Common myeloid progenitor, CD34-positive (primary cell): Measurements from ENCODE around the gene FAS.
"Not testable (repeated sequence)": the region's sequence is repeated elsewhere in the genome, so short reads cannot be mapped to it uniquely, and the experiment has no call there.

ENCODE experiments used
- CTCF ChIA-PET: fragments of 350-600 bp; sonication (Branson Sonifier 250); formaldehyde crosslinking; loops from one replicate; lab custom pipeline; 2021; ENCODE audit warnings: antibody characterized with exemption; lab: Charles Lee
- POLR2A ChIA-PET: fragments of 350-600 bp; sonication (Branson Sonifier 250); formaldehyde crosslinking; loops from one replicate; lab custom pipeline; 2021; ENCODE audit warnings: antibody characterized with exemption; lab: Charles Lee
- DNase-seq, 3 donors: peaks; one replicate each; pipeline versions ENCODE4 v3.0.0 to v3.0.0-alpha.2; 2013
- H3K27ac ChIP-seq, 2 experiments: 1 replicate in 1 of 2; 2 replicates in 1 of 2; pipeline ENCODE4 v1.7.0; 2013; ENCODE audit warnings: inconsistent platforms in 2 of 2, low read length in 2 of 2, mild to moderate bottlenecking in 2 of 2, low read depth in 1 of 2, moderate library complexity in 1 of 2; ENCODE audit not compliant: severe bottlenecking in 2 of 2, insufficient read depth in 1 of 2, poor library complexity in 1 of 2
- H3K27me3 ChIP-seq, 5 experiments: replicated peaks in 2 of 5; 1 replicate in 3 of 5; 2 replicates in 2 of 5; pipeline versions ENCODE4 v1.6.1 to v1.7.0; 2013; ENCODE audit warnings: low read length in 4 of 5, mild to moderate bottlenecking in 2 of 5, moderate library complexity in 2 of 5, inconsistent platforms in 1 of 5; ENCODE audit not compliant: insufficient read depth in 5 of 5, control insufficient read depth in 4 of 5
- H3K36me3 ChIP-seq, 4 experiments: 1 replicate in 2 of 4; 2 replicates in 2 of 4; pipeline versions ENCODE4 v1.6.1 to v1.7.0; 2013; ENCODE audit warnings: low read length in 3 of 4, control low read depth in 1 of 4, mild to moderate bottlenecking in 1 of 4; ENCODE audit not compliant: control insufficient read depth in 4 of 4, insufficient read depth in 4 of 4
- H3K4me1 ChIP-seq, 4 experiments: 1 replicate in 3 of 4; 2 replicates in 1 of 4; pipeline versions ENCODE4 v1.6.1 to v1.7.1; 2013; ENCODE audit warnings: low read length in 3 of 4, mild to moderate bottlenecking in 3 of 4, control low read depth in 1 of 4, inconsistent platforms in 1 of 4, moderate library complexity in 1 of 4; ENCODE audit not compliant: control insufficient read depth in 4 of 4, insufficient read depth in 4 of 4; ENCODE audit errors: control extremely low read depth in 1 of 4
- H3K4me3 ChIP-seq, 7 experiments: 1 replicate in 4 of 7; 2 replicates in 3 of 7; pipeline versions ENCODE4 v1.5.1 to v1.7.0; 2013; ENCODE audit warnings: mild to moderate bottlenecking in 7 of 7, low read length in 6 of 7, moderate library complexity in 6 of 7, inconsistent platforms in 2 of 7, low read depth in 2 of 7, control low read depth in 1 of 7; ENCODE audit not compliant: insufficient read depth in 4 of 7, control insufficient read depth in 1 of 7; ENCODE audit errors: extremely low read depth in 1 of 7
- H3K9me3 ChIP-seq, 5 experiments: 1 replicate in 4 of 5; 2 replicates in 1 of 5; pipeline versions ENCODE4 v1.6.1 to v1.7.1; 2013; ENCODE audit warnings: low read length in 4 of 5, mild to moderate bottlenecking in 2 of 5, inconsistent platforms in 1 of 5, low read depth in 1 of 5, moderate library complexity in 1 of 5; ENCODE audit not compliant: control insufficient read depth in 4 of 5, insufficient read depth in 2 of 5; ENCODE audit errors: control extremely low read depth in 1 of 5
- WGBS: methylation state at CpG from one replicate; pipeline ENCODE4 v1.1.5; 2013; ENCODE audit not compliant: insufficient coverage; 5-methylcytosine and 5-hydroxymethylcytosine counted together

The FAS gene

DNA sequence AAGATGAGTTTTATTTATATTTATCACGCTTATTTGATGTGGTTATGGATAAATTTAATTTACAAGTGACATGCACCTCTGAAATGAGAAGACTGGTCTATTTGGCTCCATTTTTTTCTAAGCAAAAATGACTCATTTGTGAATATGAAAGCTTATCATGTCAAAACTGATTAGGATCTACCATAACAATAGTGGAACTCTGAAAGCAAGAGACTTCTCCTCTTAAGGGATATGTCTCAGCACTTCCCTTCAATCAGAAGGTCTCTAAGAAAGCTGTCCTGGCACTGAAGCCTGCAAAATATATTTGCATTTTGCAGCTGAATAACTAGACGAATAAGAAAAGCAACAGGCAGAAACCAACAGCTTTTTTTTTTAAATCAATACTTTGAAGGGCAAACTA lies 12.7 kb downstream of the FAS start:
- Histone ChIP-seq H3K4me1 (peaks cover 0 to 14% (median 3%) of the 10 kb centered on the region in 4 experiments), H3K27me3 (no peaks in the 10 kb centered on the region), H3K9me3 (no peaks in the 10 kb centered on the region), H3K27ac (no peak overlapping the region), H3K36me3 (peaks cover 0 to 15% (median 3%) of the 10 kb centered on the region in 4 experiments), H3K4me3 (no peak overlapping the region)
- ChIA-PET POLR2A (interaction anchor here (0.6 kb wide), 1 partner anchor 12 kb away, joined by 3 read pairs; no protein-coding TSS in a partner anchor), CTCF (interaction anchor here (0.7 to 1.0 kb wide), 3 partner anchors 10 to 68 kb away, joined by 3 to 4 read pairs (median 3); no protein-coding TSS in a partner anchor)
- peak in 2 of 3 donors; percentile 27 to 43 for DNase-seq
- WGBS, result no CpG with 5 or more reads among the region's 2 CpGs

DNA sequence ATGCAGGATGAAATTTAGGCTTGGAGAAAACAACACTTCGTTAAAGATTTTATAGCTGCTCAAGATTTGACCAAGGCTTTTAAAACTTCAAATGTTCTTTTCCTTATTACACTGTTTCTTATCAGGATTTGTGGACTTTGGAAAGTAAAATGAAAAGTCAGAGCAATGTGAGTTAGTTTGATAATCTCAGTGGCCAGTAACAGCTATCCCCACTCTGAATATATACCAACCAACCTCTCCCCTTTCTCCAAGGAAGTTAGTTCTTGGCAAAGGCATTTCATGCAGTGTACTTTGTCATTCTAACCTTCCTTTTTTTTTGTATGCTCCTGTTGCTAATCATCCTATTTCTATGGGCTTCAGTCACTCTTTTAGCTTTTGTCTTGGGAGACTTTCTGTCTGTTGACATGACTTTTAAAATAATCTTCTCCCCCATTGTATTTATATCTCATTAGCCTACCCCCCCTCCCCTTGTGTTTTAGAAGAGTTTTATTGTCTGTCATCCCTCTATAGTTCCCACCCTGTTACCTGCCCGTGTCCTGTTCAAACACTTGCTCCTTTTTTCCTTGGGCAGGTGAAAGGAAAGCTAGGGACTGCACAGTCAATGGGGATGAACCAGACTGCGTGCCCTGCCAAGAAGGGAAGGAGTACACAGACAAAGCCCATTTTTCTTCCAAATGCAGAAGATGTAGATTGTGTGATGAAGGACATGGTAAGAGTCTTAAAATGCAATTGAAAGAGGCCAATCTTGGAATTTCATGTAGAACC lies 16.7 kb downstream of the FAS start:
- 100% methylated on average over 1 of the region's 3 CpGs for WGBS
- Histone ChIP-seq H3K9me3 (no peaks in the 10 kb centered on the region), H3K36me3 (peaks cover 0 to 41% (median 18%) of the 10 kb centered on the region in 4 experiments), H3K4me3 (no peak overlapping the region), H3K27me3 (no peaks in the 10 kb centered on the region), H3K27ac (no peak overlapping the region), H3K4me1 (peaks cover 0 to 5% (median under 1%) of the 10 kb centered on the region in 4 experiments)
- POLR2A ChIA-PET, result no interaction called here
- no peak for DNase-seq
- CTCF ChIA-PET, result interaction anchor here (1.2 to 2.1 kb wide), 3 partner anchors 15 to 206 kb away, joined by 3 to 8 read pairs (median 5); no protein-coding TSS in a partner anchor

DNA sequence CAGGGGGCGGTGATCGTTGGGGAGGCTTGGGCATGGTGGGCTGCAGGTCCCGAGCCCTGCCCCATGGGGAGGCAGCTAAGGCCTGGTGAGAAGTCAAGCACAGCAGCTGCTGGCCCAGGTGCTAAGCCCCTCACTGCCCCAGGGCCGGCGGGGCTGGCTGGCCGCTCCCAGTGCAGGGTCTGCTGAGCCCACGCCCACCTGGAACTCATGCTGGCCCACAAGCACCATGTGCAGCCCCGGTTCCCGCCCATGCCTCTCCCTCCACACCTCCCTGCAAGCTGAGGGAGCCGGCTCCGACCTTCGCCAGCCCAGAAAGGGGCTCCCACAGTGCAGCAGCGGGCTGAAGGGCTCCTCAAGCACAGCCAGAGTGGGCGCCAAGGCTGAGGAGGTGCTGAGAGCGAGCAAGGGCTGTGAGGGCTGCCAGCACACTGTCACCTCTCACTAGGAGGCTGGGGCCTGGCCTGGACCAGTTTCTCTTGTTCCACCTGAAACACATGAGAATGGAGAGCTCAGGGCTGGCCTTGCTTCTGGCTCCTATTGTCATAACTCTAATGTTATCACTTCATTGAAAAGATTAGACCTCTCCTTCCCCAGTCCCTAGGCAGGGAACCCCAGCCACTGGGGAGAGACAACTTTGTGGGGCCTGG lies 28.2 kb downstream of the FAS start:
- H3K27ac ChIP-seq, H3K27me3 ChIP-seq, DNase-seq, POLR2A ChIA-PET, H3K4me3 ChIP-seq, H3K4me1 ChIP-seq: not testable (repeated sequence)
- CTCF ChIA-PET, result interaction anchor here (1.3 to 2.5 kb wide), 4 partner anchors 8 to 195 kb away, joined by 3 to 7 read pairs (median 4); no protein-coding TSS in a partner anchor
- 91% methylated on average over 14 of the region's 15 CpGs for WGBS
- Histone ChIP-seq H3K9me3 (peaks cover 0 to 14% (median 6%) of the 10 kb centered on the region in 5 experiments), H3K36me3 (peaks cover 0 to 28% (median 14%) of the 10 kb centered on the region in 4 experiments)

DNA sequence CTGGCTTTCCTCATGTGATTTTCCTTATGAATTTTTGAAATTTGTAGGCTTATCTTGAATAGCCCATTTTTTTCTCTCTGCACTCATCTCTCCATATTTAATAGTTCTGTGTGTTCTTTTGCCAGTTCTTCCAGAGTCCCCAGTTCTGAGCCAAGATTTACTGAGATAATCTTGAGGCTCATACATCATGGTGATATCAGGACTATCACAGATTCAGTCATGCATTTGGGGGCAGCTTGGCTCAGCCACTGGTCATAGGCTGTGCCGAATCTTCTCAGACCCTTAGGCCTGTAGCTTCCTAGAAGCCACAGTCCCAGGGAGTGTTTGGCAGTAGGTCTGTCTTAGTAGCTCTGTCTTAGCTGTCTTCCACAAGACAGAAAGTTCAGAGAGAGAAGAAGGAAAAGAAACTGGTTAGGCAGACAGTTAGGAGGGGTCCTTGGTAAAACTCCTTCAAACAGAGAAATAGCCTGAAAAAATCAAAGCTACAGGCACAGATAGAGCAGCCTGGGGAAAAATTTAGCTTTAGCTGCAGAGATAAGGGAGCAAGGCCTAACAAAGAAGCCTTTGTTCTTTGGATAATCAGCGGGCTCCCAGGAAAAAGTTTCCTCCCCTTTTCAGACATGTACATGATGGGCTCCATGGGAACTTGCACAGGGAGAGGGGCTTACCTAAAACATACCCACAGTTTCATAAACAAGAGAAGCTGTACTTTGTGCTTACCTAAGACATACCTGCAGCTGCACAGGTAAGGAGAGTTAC lies 29.1 kb downstream of the FAS start:
- peaks cover 0 to 14% (median 6%) of the 10 kb centered on the region in 5 experiments for H3K9me3 ChIP-seq
- peaks cover 0 to 20% (median 9%) of the 10 kb centered on the region in 4 experiments for H3K36me3 ChIP-seq
- WGBS, result 100% methylated on average over 1 of the region's 2 CpGs
- DNase-seq, result no peak
- H3K27ac ChIP-seq, result no peak overlapping the region
- ChIA-PET POLR2A (no interaction called here), CTCF (interaction anchor here (0.9 to 2.6 kb wide), 5 partner anchors 10 to 198 kb away, joined by 5 to 9 read pairs (median 6); no protein-coding TSS in a partner anchor)
- no peak overlapping the region for H3K4me3 ChIP-seq
- no peaks in the 10 kb centered on the region for H3K27me3 ChIP-seq
- H3K4me1 ChIP-seq, result peaks cover 0 to 10% (median 1%) of the 10 kb centered on the region in 4 experiments

DNA sequence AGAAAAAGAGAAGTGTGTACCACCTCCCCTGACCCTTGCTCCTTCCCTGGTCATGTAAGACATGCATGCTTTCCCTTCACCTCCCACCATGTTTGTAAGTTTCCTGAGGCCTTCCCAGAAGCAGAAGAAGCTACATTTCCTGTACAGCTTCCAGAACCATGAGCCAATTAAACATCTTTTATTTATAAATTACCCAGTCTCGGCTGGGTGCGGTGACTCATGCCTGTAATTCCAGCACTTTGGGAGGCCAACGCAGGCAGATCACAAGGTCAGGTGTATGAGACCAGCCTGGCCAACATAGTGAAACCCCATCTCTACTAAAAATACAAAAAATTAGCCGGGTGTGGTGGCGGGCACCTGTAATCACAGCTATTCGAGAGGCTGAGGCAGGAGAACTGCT lies 30.9 kb downstream of the FAS start:
- POLR2A ChIA-PET, H3K27me3 ChIP-seq, H3K27ac ChIP-seq, DNase-seq, H3K4me3 ChIP-seq, H3K4me1 ChIP-seq: not testable (repeated sequence)
- 95% methylated on average over 6 of the region's 6 CpGs for WGBS
- peaks cover 0 to 16% (median 9%) of the 10 kb centered on the region in 4 experiments for H3K36me3 ChIP-seq
- peaks cover 0 to 14% (median 6%) of the 10 kb centered on the region in 5 experiments for H3K9me3 ChIP-seq
- CTCF ChIA-PET, result interaction anchor here (1.2 to 2.6 kb wide), 2 partner anchors 9 to 197 kb away, joined by 4 to 9 read pairs; no protein-coding TSS in a partner anchor

DNA sequence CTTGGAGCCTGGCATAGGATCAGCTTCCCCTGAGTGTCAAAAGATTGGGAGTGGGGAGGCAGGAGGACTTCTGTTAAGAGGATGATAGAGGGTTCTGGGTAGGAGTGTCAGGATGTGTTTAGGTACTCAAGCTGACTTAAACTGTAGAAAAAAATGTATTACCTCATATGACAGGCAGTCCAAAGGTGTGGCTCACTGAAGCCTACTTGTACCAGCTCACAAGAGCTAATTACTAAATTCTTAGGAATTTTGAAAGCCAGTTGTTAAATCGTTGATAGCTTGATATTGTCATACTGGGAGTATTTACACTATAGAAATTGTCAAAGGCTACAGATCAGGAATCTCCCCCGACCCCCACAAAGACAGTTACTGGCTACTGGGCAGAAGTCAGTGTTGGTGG lies 32.1 kb downstream of the FAS start:
- Histone ChIP-seq H3K27me3 (no peaks in the 10 kb centered on the region), H3K4me3 (no peak overlapping the region), H3K4me1 (no peaks in the 10 kb centered on the region), H3K36me3 (peaks cover 0 to 16% (median 9%) of the 10 kb centered on the region in 4 experiments), H3K27ac (no peak overlapping the region), H3K9me3 (peaks cover 0 to 14% (median 6%) of the 10 kb centered on the region in 5 experiments)
- ChIA-PET CTCF (interaction anchor here (4.8 kb wide), 1 partner anchor 192 kb away, joined by 34 read pairs; no protein-coding TSS in a partner anchor), POLR2A (no interaction called here)
- no peak for DNase-seq
- 100% methylated on average over 2 of the region's 2 CpGs for WGBS
